GM18873 (cell line): ENCODE results near the gene VKORC1L1.
"Not testable (repeated sequence)": the region's sequence is repeated elsewhere in the genome, so short reads cannot be mapped to it uniquely, and the experiment has no call there.

Experiments
- ATAC-seq: cut with Tn5 transposase; IDR thresholded peaks from one replicate; pipeline ENCODE4 v1.9.1; 2021; ENCODE audit warnings: mild to moderate bottlenecking, moderate library complexity, moderate number of reproducible peaks; ENCODE audit not compliant: unreplicated experiment, low FRiP score

Gene VKORC1L1

GRCh38 chr7:65880242-65880641, 7.4 kb downstream of the VKORC1L1 start:
- not testable (repeated sequence) for ATAC-seq

DNA sequence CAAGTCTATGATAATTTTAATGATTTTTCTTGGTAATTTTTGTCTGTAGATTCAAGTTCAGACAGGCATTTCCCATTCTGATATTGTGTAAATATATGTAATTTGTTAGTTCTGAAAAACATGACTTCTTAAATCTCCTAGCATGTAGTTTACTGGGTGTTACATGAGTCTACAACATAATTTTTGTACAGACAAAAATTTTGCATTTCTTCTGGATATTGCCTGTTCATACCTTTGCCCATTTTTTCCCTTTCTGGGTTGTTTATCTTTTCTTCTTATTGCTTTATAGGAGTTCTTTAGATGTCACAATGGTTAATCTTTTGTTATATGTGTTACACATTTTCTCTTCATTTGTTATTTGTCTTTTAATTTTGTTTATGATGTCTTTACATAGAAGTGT, 12.1 kb downstream of the VKORC1L1 start:
- not testable (repeated sequence) for ATAC-seq

DNA sequence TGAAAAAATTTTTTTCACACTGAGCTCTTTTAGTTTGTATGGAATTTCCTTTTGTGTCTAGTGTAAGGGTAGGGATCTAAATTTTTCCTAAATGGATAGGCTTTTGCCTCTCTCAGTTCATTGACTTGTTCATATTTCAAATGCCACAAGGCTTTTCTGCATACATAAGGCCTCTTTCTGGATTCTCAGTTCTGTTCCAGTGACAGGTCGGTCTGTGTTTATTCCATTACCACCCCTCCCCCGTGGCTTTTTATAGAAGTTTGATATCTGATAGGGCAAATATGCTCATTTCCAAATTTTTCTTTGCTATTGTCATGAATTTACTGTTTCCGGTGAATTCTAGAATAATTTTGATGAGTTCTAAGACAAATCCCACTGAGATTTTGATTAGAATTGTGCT, 12.7 kb downstream of the VKORC1L1 start:
- ATAC-seq, result not testable (repeated sequence)

GRCh38 chr7:65888434-65889156, 15.7 kb downstream of the VKORC1L1 start:
- not testable (repeated sequence) for ATAC-seq

DNA sequence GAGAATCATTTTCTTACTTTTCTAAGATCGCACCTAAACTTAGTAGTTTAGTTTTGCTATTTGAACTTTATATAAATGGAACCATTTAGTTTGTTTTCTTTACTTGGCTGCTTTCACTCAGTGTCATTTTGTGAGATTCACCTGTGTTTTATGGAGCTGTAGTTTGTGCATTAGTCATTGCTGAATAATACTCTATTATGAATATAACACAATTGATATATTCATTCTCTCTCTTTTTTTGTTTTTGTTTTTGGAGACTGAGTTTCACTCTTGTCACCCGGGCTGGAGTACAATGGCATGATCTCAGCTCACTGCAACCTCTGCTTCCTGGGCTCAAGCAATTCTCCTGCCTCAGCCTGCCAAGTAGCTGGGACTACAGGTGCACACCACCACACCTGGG, 16.8 kb downstream of the VKORC1L1 start:
- ATAC-seq, result not testable (repeated sequence)

DNA sequence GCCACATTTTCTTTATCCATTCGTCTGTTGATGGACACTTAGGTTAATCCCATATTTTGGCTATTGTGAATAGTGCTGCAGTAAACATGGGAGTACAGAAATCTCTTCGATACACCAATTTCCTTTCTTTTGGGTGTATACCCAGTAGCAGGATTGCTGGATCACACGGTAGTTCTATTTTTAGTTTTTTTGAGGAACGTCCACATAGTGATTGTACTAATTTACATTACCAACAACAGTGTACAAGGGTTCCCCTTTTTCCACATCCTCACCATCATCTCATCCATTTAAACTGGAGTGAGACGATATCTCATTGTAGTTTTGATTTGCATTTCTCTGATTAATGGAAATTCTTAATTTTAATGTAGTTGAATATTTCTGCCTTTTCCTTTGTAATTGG, 19.3 kb downstream of the VKORC1L1 start:
- no peak for ATAC-seq

DNA sequence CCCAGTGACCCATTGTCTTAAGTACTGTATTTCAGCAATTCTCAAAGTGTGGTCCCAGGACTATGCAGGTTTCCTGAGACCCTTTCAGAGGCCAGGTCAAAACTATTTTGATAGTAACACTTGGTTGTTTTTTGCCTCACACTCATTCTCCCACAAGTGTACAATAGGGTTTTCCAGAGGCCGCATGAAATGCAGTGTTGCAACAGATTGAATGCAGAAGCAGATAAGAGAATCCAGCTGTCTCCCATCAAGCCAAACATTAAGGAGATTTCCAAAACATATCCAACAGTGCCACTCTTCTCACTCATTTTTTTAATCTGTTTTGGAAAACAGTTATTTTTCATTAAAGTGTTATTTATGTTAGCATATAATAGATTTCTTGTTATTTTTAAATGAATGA, 20.0 kb downstream of the VKORC1L1 start:
- no peak for ATAC-seq

DNA sequence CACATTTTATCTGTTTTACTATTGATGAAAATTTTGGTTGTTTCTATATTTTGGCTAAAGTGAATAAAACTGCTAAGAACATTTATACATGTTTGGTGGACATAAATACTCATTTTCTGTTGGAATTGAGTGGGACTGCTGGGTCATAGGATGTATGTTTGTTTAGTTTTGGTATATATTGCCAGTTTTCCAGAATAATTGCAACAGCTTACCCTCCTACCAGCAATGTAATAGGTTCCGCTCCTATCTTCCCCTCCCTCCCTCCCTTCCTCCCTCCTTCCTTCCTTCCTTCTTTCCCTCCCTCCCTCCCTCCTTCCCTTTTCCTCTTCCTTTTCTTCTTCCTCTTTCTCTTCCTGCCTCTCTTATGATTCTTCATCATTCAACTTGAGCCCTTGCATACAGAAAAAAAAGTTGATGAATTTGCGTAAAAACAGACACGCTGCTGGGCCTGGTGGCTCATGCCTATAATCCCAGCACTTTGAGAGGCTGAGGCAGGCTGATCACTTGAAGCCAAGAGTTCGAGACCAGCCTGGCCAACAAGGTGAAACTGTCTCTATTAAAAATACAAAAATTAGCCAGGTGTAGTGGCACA, 23.5 kb downstream of the VKORC1L1 start:
- no peak for ATAC-seq

GRCh38 chr7:65897289-65897688, 24.4 kb downstream of the VKORC1L1 start:
- not testable (repeated sequence) for ATAC-seq

GRCh38 chr7:65898677-65899447, 26.0 kb downstream of the VKORC1L1 start:
- not testable (repeated sequence) for ATAC-seq

GRCh38 chr7:65902306-65902705, 29.4 kb downstream of the VKORC1L1 start:
- ATAC-seq, result no peak

DNA sequence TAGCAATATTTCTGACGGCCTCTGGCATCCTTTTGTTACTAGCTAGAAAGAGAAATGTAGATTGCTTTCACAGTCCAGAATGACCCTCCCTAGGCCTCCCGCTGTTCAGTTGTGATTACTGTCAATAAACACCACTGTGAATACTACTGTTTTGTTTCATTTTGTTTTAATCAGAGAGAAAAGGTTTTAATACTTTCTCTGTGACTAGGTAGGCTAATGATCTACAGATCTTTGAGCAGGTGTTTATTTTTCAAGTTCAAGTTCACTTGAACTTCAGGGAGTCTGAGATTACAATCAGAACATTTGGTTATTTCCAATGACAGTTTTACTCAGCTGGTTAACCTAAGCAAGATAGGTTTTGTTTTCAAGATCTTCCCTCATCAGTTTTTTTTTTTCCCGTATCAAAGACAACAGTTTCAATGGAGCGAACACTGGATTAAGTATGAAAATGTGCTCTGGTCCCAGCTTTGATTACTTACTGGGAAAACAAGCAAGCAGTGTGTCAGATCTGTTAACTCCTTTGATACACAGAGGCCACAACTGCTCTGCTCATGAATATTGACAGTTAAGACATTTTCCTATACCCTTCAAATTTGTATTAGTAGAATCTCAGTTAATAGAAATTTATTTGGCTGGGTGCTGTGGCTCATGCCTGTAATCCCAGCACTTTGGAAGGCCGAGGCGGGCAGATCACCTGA, 34.8 kb downstream of the VKORC1L1 start:
- no peak for ATAC-seq

- ATAC-seq, result no peak
Observed at GRCh38 chr7:65910237-65910636, 37.4 kb downstream of the VKORC1L1 start.

DNA sequence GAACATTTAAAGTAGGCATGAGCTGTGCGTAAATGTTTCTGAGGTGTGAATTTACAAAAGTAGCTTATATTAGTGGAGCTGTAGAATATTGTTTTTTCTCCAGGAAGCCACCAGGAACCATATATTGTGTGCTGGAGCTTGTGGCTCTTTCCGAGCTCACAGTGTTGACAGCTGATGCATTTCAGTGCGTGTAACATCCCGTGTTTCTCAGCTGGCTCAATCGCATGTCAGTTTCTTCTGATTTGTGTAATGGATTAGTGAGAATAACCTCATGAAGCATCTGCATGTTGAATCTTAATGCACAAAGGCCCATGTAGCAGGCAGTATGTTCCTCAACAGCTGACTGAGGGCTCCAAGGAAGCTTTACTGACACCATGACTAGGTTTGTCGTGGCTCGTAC, 39.4 kb downstream of the VKORC1L1 start:
- ATAC-seq, result no peak

GRCh38 chr7:65915921-65916657, 43.2 kb downstream of the VKORC1L1 start:
- no peak for ATAC-seq

GRCh38 chr7:65923316-65923715, 50.4 kb downstream of the VKORC1L1 start:
- no peak for ATAC-seq

GRCh38 chr7:65924193-65924592, 51.3 kb downstream of the VKORC1L1 start:
- ATAC-seq, result no peak

GRCh38 chr7:65925040-65925439, 52.2 kb downstream of the VKORC1L1 start:
- ATAC-seq, result no peak

GRCh38 chr7:65926588-65926987, 53.7 kb downstream of the VKORC1L1 start:
- no peak for ATAC-seq
